Fibroblast of skin of abdomen (primary cell): ENCODE results near the gene LMTK3.

Experiments
- DNase-seq: peaks from one replicate; pipeline ENCODE4 v3.0.0-alpha.2; 2013

Gene LMTK3

GRCh38 chr19:48445256-48445605 is 66.4 kb downstream of the LMTK3 start:
- peak; percentile 93 for DNase-seq

DNA sequence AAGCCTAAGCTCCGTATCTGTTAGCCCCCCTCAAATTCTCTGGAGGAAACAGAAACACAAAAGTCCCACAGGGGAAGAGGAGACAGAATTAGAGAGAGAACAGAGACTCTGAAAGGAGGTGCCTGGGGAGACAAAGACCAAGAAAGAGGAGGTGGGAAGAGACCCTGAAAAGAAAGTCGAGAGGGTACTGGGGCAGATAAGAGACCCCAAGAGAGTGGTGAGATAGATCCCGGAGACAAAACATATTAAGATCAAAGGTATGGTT is 66.8 kb downstream of the LMTK3 start:
- DNase-seq, result no peak

GRCh38 chr19:48444129-48444935 is 67.3 kb downstream of the LMTK3 start:
- DNase-seq, result no peak

DNA sequence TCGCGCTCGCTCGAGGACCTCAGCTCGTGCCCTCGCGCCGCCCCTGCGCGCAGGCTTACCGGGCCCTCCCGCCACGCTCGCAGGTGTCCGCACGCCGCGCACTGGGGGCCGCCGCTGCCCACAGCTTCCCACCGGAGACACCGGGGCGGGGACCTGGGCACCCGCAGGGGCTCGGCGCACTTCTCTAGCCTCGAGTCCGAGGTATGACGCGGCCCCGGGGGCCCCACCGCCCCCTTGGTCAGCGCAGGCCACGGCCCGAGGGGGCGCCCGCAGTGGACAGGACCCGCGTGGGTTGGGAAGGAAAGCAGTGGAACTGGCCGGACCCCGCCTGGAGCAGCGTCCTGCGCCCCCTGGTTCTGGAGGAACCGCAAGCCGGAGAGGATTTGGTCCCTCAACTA is 67.9 kb downstream of the LMTK3 start:
- no peak for DNase-seq

GRCh38 chr19:48443256-48443655 is 68.4 kb downstream of the LMTK3 start:
- no peak for DNase-seq

DNA sequence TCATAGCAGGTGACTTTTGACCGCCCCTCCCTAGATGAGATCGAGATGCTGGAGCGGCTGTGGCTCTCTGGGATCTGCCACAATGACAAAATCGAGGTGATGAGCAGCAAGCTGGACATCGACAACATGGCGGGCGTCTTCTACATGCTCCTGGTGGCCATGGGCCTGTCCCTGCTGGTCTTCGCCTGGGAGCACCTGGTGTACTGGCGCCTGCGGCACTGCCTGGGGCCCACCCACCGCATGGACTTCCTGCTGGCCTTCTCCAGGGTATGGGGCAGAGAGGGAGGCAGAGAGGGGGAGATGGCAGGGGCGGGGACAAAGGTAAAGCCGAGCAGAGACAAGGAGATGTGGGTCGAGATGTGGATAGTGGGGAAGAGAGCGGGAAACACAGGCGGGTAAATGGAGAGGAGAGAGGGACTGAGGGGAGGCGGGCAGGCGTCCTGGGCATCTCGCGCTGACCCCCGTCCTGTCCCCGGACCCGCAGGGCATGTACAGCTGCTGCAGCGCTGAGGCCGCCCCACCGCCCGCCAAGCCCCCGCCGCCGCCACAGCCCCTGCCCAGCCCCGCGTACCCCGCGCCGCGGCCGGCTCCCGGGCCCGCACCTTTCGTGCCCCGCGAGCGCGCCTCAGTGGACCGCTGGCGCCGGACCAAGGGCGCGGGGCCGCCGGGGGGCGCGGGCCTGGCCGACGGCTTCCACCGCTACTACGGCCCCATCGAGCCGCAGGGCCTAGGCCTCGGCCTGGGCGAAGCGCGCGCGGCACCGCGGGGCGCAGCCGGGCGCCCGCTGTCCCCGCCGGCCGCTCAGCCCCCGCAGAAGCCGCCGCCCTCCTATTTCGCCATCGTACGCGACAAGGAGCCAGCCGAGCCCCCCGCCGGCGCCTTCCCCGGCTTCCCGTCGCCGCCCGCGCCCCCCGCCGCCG is 69.3 kb downstream of the LMTK3 start:
- DNase-seq, result no peak

DNA sequence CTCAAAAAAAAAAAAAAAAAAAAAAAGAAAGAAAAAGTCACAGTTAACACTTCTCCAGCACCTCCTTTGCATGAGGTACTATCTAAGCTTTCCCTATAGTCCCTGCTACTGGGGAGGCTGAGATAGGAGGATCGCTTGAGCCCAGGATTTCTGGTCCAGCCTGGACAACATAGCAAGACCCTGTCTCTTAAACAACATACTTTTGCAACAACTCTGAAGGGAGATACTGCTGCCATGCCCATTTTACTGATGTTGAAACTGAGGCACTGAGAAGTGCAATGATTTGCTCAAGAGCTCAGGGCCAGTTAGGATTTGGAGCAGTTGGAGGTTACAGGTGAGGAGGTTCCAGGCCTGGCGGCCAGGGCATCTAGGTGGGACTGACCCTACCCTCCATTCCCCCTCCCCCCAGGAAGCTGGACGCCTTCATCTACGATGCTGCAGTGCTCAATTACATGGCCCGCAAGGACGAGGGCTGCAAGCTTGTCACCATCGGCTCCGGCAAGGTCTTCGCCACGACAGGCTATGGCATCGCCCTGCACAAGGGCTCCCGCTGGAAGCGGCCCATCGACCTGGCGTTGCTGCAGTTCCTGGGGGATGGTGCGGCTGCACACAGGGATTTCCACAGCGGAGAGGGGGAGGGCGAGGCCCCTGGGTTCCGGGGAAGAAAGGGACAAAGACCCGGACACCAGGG is 70.1 kb downstream of the LMTK3 start:
- no peak for DNase-seq

GRCh38 chr19:48436586-48436985 is 75.0 kb downstream of the LMTK3 start:
- no peak for DNase-seq
